NCI-H1048 (cell line): ENCODE data around the gene PLCD4.

Experiments
- DNase-seq: peaks from one replicate; lab custom pipeline; 2025; lab: John Stamatoyannopoulos, UW

The PLCD4 gene

GRCh38 chr2:218621007-218621406, 13.3 kb downstream of the PLCD4 start:
- DNase-seq = no peak

- DNase-seq = no peak
These were observed 15.1 kb downstream of the PLCD4 start for GRCh38 chr2:218622606-218623365.

- DNase-seq = no peak
These were observed 15.6 kb downstream of the PLCD4 start for GRCh38 chr2:218623366-218623705.

GRCh38 chr2:218626369-218626768, 18.7 kb downstream of the PLCD4 start:
- no peak for DNase-seq

GRCh38 chr2:218627939-218628338, 20.2 kb downstream of the PLCD4 start:
- DNase-seq = no peak

GRCh38 chr2:218631837-218632236, 24.1 kb downstream of the PLCD4 start:
- no peak for DNase-seq

GRCh38 chr2:218635719-218636118, 28.0 kb downstream of the PLCD4 start:
- DNase-seq = no peak

GRCh38 chr2:218638372-218638771, 30.7 kb downstream of the PLCD4 start:
- DNase-seq = no peak

GRCh38 chr2:218642121-218642656, 34.5 kb downstream of the PLCD4 start:
- no peak for DNase-seq

- DNase-seq = no peak
These were observed 35.1 kb downstream of the PLCD4 start for GRCh38 chr2:218642786-218643185.

- DNase-seq = no peak
These were observed 36.1 kb downstream of the PLCD4 start for GRCh38 chr2:218643751-218644310.

- no peak for DNase-seq
These were observed 37.0 kb downstream of the PLCD4 start for GRCh38 chr2:218644721-218645120.

- no peak for DNase-seq
These were observed 37.4 kb downstream of the PLCD4 start for GRCh38 chr2:218645126-218645525.

GRCh38 chr2:218648088-218648786, 40.5 kb downstream of the PLCD4 start:
- DNase-seq = no peak

GRCh38 chr2:218648787-218649100, 41.0 kb downstream of the PLCD4 start:
- DNase-seq = no peak

GRCh38 chr2:218655751-218656150, 48.1 kb downstream of the PLCD4 start:
- no peak for DNase-seq

- no peak for DNase-seq
These were observed 51.1 kb downstream of the PLCD4 start for GRCh38 chr2:218658671-218659257.

GRCh38 chr2:218659258-218659987, 51.7 kb downstream of the PLCD4 start, which contains the start of the genes BCS1L and ZNF142:
Gene BCS1L (plus strand): TSS chr2:218659683. CDS start chr2:218660988, 1,305 bp downstream.
Gene ZNF142 (minus strand): TSS chr2:218659623. CDS start chr2:218656429, 3,194 bp downstream.
- peak; percentile 73 for DNase-seq

GRCh38 chr2:218659988-218660358, 52.3 kb downstream of the PLCD4 start:
- DNase-seq = no peak

GRCh38 chr2:218662377-218662776, 54.7 kb downstream of the PLCD4 start:
- no peak for DNase-seq

GRCh38 chr2:218662827-218663226, 55.1 kb downstream of the PLCD4 start:
- no peak for DNase-seq

- no peak for DNase-seq
These were observed 56.2 kb downstream of the PLCD4 start for GRCh38 chr2:218663901-218664300.
